ENCODE measurements around the gene LIMK1. TPM values are rescaled to one million over a fixed set of nuclear protein-coding genes. Genes with fewer than 3 reads are reported as not detected.

Gene LIMK1
- polyA plus RNA-seq, 2 of the 4 experiments (the other 2 are of a cell fraction): 17.6 to 28.9 TPM

DNA sequence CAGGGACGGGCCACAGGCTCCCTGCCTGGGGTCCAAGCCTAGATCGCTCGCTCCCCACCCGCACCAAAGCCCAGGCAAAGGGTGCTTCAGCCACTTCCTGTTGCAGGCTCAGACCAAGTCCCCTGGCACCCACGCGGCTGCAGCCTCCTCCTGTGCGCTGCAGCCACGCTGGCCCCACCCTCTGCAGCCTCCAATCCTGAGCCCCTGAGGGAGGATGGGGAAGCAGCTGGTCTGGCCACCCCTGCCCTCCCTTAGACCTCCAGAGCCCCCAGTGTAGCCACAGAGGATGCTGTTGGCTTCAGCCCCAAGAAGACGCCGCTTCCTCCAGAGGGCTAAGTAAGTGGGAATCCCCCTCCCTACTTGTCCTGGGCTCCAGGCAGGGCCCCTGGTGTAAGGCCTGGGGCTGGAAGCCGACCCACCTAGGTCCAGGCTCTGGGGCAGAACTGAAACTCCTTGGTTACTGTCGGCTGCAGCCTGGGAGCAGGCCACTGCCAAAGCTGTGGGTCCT, 9.4 kb downstream of the LIMK1 start:
- DNase-seq (ENCODE audit: low read depth in 1 of 2, low spot score in 1 of 2) (no peak), ATAC-seq (peak in 1 of 2 experiments; percentile 10; a peak in 3 of 6 replicates), FAIRE-seq (no peak)
- H3K27ac ChIP-seq: peak overlapping the region; percentile 96 to 97
- no peak overlapping the region for H3K4me3 ChIP-seq
- ChIA-PET CTCF (interaction anchor here (0.6 to 2.2 kb wide), 3 partner anchors 108 to 565 kb away, joined by 3 to 6 read pairs (median 3); partner anchors contain the start of gene GTF2I), POLR2A (interaction anchor here (0.9 kb wide), 1 partner anchor 81 kb away, joined by 3 read pairs; the partner anchor contains the start of gene EIF4H)
- peaks cover 9% of the 10 kb centered on the region; the same call in 1 of the 3 replicates for H3K9me3 ChIP-seq
- peak overlapping the region; percentile 98 for H3K4me2 ChIP-seq
- TF ChIP-seq HOXB13 (CRISPR knock-in tag; IDR thresholded peaks at IDR 0.05; ENCODE audit: low read depth) (no peak), NFE2L2 (conservative IDR thresholded peaks at IDR 0.05; ENCODE audit: low read length) (no peak), HOXA7 (CRISPR knock-in tag; IDR thresholded peaks at IDR 0.05) (no peak), PHF8 (IDR thresholded peaks at IDR 0.05; ENCODE audit: borderline replicate concordance, low read depth) (no peak)
- WGBS (ENCODE audit: missing lambda C conversion rate): 88% methylated on average over 9 of the region's 12 CpGs
- peaks cover 37% of the 10 kb centered on the region for H3K4me1 ChIP-seq

DNA sequence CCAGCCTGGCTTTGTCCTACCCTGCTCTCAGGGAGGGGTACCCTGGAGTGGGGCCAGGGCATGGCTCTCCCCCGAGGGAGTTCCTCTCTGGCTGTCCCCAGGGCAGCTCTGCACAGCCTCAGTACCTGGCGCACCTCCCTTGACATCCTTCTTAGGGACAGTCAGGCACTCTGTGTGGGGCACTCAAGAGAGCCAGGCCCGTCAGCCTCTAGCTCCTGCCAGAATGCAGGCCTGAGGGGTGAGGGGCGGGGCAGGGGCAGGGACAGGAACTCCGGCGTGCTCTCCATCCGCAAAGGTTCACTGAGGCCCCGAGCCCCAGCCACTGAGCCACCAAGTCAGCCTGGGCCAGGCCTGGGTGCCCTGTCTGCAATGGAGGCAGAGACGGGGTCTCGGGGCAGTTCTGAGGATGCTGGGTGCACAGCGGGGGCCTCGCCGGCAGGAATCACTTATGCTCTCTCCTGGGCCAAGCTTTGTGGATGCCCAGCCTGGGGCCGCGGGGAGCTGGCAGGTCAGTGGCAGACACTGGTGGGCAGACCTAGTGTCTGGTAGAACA, 10.1 kb downstream of the LIMK1 start:
- 39% methylated on average over 2 of the region's 15 CpGs for WGBS (ENCODE audit: missing lambda C conversion rate)
- no peak for TF ChIP-seq CBX2 (IDR thresholded peaks at IDR 0.05; ENCODE audit: borderline replicate concordance, low read depth)
- no peak for TF ChIP-seq PHF8 (IDR thresholded peaks at IDR 0.05; ENCODE audit: borderline replicate concordance, low read depth)
- TF ChIP-seq SMC3 (IDR thresholded peaks at IDR 0.05): no peak
- TF ChIP-seq ZFP36 (IDR thresholded peaks at IDR 0.05; ENCODE audit: borderline replicate concordance, partially characterized antibody): no peak
- TF ChIP-seq, protein P1, sequence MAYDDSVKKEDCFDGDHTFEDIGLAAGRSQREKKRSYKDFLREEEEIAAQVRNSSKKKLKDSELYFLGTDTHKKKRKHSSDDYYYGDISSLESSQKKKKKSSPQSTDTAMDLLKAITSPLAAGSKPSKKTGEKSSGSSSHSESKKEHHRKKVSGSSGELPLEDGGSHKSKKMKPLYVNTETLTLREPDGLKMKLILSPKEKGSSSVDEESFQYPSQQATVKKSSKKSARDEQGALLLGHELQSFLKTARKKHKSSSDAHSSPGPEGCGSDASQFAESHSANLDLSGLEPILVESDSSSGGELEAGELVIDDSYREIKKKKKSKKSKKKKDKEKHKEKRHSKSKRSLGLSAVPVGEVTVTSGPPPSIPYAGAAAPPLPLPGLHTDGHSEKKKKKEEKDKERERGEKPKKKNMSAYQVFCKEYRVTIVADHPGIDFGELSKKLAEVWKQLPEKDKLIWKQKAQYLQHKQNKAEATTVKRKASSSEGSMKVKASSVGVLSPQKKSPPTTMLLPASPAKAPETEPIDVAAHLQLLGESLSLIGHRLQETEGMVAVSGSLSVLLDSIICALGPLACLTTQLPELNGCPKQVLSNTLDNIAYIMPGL (CRISPR knock-in tag; IDR thresholded peaks at IDR 0.05; ENCODE audit: borderline replicate concordance): no peak
- TF ChIP-seq NR3C1 (IDR thresholded peaks at IDR 0.05): no peak
- Histone ChIP-seq H3K27ac (peak overlapping the region; percentile 96 to 97), H3K4me2 (peak overlapping the region; percentile 98), H3K9me3 (peaks cover 9% of the 10 kb centered on the region; the same call in 1 of the 3 replicates), H3K4me3 (no peak overlapping the region), H3K4me1 (peaks cover 37% of the 10 kb centered on the region)
- CTCF ChIA-PET: interaction anchor here (1.1 to 1.5 kb wide), 3 partner anchors 9 to 107 kb away, joined by 3 read pairs; no protein-coding TSS in a partner anchor
- DNase-seq (ENCODE audit: low read depth in 1 of 2, low spot score in 1 of 2): no peak
- FAIRE-seq: no peak
- ATAC-seq: peak; percentile 35 to 59; a peak in 5 of 6 replicates
- POLR2A ChIA-PET: interaction anchor here (0.6 to 1.7 kb wide), 3 partner anchors 11 to 80 kb away, joined by 3 to 7 read pairs (median 3); partner anchors contain the start of genes EIF4H and LIMK1

DNA sequence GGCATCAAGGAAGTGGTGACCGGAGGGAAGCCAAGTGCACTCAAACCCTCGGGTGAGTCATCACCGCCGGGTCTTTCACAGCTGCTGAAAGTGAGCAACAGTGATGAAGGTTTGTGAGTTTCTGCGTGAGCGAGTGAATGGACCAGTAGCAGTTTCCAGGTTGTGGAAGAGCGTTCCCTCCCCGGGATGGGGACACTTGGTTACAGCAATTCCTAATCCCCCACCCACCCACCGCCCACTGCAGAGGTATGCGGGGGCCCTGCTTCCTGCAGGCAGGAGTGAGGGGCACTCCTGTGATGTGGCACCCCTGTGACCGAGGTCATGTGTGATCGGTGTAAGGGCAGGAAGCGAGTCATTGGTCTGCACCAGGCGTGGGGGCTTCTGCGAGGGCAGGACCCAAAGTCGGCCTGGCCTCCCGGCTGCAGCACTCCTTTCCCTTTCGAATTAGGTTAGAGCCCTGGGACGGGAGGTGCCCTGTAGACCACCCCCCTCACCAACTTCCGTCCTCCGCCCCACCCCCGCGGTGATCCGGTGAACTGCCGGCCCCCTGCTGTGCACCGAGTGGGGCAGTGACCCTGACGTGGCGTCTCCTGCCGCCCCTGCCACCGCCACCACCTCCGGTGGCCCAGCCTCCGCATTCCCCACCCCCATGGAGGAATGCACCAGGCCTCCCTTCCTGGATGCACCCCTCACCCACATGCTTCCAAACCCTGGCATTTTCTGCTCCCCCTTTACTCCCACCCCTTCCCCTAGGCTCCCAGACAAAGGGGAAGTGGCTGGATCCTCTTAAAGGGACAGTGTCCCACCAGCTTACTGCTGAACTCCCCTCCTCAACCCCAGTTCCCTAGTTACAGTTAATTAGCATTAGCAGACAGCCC, 10.9 kb downstream of the LIMK1 start:
- 1% methylated on average over 12 of the region's 32 CpGs for WGBS (ENCODE audit: missing lambda C conversion rate)
- Histone ChIP-seq H3K4me1 (peaks cover 37% of the 10 kb centered on the region), H3K4me3 (peak overlapping the region; percentile 38), H3K27ac (peak overlapping the region; percentile 96 to 97), H3K9me3 (peaks cover 9% of the 10 kb centered on the region; the same call in 1 of the 3 replicates), H3K4me2 (peak overlapping the region; percentile 98)
- TF ChIP-seq JUNB (IDR thresholded peaks at IDR 0.05) (0 out of 2 replicates have a peak, but pooled peaks have one; percentile 29), EP300 (IDR thresholded peaks at IDR 0.05) (peak in 1 of 2 experiments; percentile 38; a peak in 1 of 5 replicates), GATA3 (IDR thresholded peaks at IDR 0.05; ENCODE audit: borderline replicate concordance) (peak; percentile 8; the same call in 1 of the 2 replicates), FOSL2 (IDR thresholded peaks at IDR 0.05) (peak; percentile 86), FOSL2 (CRISPR knock-in tag; IDR thresholded peaks at IDR 0.05) (peak; percentile 97), MYC (IDR thresholded peaks at IDR 0.05; ENCODE audit: borderline replicate concordance, low read length) (no peak), KDM1A (IDR thresholded peaks at IDR 0.05; ENCODE audit: low read depth) (0 out of 2 replicates have a peak, but pooled peaks have one; percentile 29), POLR2A (IDR thresholded peaks at IDR 0.05; ENCODE audit: low read length) (peak; percentile 46; the same call in 1 of the 2 replicates), JUN (IDR thresholded peaks at IDR 0.05) (peak; percentile 39 to 47; a peak in 2 of 5 replicates), EHF (CRISPR knock-in tag; IDR thresholded peaks at IDR 0.05) (no peak)
- TF ChIP-seq, protein P2, sequence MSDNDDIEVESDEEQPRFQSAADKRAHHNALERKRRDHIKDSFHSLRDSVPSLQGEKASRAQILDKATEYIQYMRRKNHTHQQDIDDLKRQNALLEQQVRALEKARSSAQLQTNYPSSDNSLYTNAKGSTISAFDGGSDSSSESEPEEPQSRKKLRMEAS (IDR thresholded peaks at IDR 0.05): peak; percentile 34
- TF ChIP-seq, protein P3, sequence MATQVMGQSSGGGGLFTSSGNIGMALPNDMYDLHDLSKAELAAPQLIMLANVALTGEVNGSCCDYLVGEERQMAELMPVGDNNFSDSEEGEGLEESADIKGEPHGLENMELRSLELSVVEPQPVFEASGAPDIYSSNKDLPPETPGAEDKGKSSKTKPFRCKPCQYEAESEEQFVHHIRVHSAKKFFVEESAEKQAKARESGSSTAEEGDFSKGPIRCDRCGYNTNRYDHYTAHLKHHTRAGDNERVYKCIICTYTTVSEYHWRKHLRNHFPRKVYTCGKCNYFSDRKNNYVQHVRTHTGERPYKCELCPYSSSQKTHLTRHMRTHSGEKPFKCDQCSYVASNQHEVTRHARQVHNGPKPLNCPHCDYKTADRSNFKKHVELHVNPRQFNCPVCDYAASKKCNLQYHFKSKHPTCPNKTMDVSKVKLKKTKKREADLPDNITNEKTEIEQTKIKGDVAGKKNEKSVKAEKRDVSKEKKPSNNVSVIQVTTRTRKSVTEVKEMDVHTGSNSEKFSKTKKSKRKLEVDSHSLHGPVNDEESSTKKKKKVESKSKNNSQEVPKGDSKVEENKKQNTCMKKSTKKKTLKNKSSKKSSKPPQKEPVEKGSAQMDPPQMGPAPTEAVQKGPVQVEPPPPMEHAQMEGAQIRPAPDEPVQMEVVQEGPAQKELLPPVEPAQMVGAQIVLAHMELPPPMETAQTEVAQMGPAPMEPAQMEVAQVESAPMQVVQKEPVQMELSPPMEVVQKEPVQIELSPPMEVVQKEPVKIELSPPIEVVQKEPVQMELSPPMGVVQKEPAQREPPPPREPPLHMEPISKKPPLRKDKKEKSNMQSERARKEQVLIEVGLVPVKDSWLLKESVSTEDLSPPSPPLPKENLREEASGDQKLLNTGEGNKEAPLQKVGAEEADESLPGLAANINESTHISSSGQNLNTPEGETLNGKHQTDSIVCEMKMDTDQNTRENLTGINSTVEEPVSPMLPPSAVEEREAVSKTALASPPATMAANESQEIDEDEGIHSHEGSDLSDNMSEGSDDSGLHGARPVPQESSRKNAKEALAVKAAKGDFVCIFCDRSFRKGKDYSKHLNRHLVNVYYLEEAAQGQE (IDR thresholded peaks at IDR 0.05): no peak
- TF ChIP-seq, protein P4, sequence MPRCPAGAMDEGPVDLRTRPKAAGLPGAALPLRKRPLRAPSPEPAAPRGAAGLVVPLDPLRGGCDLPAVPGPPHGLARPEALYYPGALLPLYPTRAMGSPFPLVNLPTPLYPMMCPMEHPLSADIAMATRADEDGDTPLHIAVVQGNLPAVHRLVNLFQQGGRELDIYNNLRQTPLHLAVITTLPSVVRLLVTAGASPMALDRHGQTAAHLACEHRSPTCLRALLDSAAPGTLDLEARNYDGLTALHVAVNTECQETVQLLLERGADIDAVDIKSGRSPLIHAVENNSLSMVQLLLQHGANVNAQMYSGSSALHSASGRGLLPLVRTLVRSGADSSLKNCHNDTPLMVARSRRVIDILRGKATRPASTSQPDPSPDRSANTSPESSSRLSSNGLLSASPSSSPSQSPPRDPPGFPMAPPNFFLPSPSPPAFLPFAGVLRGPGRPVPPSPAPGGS (IDR thresholded peaks at IDR 0.05): 0 out of 3 replicates have a peak, but pooled peaks have one; percentile 35
- ChIA-PET CTCF (interaction anchor here (1.1 to 1.5 kb wide), 3 partner anchors 10 to 106 kb away, joined by 3 read pairs; no protein-coding TSS in a partner anchor), POLR2A (interaction anchor here (0.6 to 1.7 kb wide), 3 partner anchors 11 to 80 kb away, joined by 3 to 7 read pairs (median 4); partner anchors contain the start of genes EIF4H and LIMK1)
- no peak for FAIRE-seq
- peak; percentile 87 to 88 for ATAC-seq
- DNase-seq (ENCODE audit: low read depth in 1 of 2, low spot score in 1 of 2): peak; percentile 81 to 92
